Stimulated activated CD4-positive, alpha-beta T cell treated with anti-CD3 and anti-CD28 coated beads, Interleukin-2, amount 100 ng/mL, for 24 hours (primary cell): Measurements from ENCODE around the gene OSTN.
"Not testable (repeated sequence)": the region's sequence is repeated elsewhere in the genome, so short reads cannot be mapped to it uniquely, and the experiment has no call there.

Experiments used
- DNase-seq, 2 donors: peaks; one replicate each; pipeline ENCODE4 v3.0.0-alpha.2; 2020

OSTN gene

DNA sequence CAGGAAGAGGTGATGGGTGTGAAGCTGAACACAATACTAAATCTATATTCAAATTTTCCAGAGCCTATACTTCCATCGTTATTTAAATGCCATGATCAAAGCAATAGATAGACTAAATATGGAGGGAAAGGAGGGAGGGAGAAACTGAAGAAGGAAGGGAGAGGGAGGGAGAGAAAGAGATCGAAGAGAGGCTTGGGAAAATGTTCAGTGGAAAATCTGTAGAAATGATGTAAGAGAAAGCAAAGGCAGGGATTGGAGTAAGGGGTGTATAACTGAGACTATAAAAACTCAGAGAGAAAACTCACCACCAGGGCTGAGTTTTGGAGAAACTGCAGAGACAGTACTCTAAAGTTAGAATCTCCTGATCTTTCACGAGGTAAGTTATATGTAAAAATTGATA, at the start of gene OSTN:
Gene OSTN, plus strand, starts transcription at position 310 of the 400 bp plus-strand sequence. CDS start 13,292 bp downstream, outside the sequence.
- no peak for DNase-seq

DNA sequence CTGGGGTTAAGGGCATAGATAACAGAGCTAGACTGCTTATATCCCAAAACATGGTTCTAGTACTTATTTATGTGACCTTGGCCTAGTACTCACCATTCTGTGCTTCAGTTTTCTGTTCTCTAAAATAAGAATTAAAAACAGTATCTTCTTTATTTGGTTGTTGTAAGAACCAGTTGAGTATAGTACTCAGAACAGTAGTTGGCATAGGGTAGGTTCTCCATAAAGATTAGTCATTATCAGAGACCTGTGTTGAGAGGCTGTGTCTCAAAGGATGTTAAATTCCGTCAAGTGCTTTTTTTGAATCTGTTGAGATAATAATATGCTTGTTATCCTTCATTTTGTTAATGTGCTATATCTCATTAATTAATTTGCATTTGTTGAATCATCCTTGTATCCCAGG, 47.4 kb upstream of the OSTN start:
- no peak for DNase-seq

DNA sequence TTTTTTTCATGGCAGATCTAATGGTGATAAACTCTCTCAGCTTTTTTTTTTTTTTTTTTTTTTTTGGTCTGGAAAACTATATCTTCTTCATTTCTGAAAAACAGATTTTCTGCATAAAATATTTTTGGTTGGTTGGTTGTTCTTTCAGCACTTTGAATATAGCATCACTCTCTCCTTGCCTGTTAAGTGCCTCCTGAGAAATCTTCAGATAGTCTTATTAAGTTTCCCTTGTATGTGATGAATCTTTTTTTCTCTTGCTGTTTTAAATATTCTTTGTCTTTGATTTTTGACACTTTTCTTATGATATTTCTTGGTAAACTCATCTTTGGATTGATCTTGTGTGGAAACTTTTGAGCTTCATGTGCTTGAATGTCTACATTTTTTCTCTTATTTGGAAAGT, 44.2 kb upstream of the OSTN start:
- DNase-seq = no peak

DNA sequence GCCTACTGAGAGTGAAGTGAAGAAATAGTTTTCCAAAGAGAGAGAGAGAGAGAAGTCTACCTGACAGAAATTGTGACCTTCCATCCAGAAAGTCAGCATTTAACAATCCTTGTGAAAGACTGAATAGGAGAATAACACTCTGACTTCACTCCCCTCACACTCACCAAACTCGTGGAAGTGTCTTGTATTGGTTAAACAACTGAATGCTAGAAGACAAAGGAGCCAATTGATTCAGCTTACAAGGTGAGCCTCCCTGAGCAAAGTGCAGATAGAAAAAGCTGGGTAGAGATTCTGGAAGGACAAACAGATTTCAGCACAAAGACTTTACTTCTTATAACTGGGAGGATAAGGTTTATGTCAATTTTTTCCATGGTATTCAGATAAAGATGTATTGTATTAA, 40.8 kb upstream of the OSTN start:
- no peak for DNase-seq

GRCh38 chr3:191158815-191159214, 40.2 kb upstream of the OSTN start:
- no peak for DNase-seq

DNA sequence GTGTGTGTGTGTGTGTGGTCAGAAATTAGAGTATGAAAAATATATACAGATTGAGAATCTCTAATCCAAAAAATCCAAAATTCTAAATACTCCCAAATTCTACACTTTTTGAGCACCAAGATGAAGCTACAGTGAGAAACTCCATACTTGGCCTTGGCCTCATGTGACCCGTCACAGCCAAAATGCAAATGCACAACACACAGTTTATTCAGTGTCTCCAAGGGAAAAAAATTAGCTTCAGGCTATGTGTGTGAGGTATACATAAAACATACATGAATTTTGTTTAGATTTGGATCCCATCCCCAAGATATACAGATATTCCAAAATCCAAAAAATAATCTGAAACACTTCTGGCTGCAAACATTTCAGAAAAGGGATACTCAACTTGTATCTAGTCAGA, 33.2 kb upstream of the OSTN start:
- no peak for DNase-seq

- no peak for DNase-seq
Measured at GRCh38 chr3:191166368-191166767, 32.7 kb upstream of the OSTN start.

GRCh38 chr3:191169566-191169965, 29.5 kb upstream of the OSTN start:
- DNase-seq = no peak

DNA sequence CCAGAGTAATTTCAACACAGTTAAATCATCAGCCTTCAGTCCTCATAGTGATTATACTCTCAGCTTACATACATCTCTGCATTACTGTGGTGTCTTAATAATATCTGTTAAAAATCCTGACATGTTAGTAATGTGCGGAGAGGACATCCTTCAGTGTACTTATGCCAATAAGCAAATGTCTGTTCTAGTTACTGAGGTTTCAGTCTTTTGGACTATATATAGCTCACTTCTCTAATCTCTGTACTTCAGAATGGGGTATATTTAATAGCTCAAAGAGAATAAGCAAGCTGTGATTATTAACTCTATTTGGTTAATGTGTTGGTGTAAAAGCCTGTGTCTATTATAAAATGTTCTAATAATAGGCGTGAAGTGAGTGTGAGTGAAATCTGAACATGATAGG, 28.9 kb upstream of the OSTN start:
- DNase-seq = no peak

DNA sequence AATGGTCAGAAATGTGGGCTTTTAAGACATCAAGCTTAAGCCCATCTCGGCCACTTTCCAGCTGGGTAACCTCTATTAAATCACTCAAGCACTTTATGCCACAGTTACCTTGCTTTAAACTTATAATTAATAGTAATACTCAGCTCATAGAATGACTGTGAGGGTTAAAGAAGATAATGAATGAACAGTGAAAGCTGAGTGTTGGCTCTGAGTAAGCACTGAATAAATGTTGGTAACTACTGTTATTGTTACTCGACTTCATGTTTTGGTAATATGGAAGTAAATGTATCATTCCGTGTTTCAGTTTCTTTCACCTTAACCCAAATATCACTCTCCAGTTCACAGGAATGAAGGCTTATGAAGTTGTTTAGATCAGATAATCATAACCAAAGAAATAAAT, 23.9 kb upstream of the OSTN start:
- no peak for DNase-seq

DNA sequence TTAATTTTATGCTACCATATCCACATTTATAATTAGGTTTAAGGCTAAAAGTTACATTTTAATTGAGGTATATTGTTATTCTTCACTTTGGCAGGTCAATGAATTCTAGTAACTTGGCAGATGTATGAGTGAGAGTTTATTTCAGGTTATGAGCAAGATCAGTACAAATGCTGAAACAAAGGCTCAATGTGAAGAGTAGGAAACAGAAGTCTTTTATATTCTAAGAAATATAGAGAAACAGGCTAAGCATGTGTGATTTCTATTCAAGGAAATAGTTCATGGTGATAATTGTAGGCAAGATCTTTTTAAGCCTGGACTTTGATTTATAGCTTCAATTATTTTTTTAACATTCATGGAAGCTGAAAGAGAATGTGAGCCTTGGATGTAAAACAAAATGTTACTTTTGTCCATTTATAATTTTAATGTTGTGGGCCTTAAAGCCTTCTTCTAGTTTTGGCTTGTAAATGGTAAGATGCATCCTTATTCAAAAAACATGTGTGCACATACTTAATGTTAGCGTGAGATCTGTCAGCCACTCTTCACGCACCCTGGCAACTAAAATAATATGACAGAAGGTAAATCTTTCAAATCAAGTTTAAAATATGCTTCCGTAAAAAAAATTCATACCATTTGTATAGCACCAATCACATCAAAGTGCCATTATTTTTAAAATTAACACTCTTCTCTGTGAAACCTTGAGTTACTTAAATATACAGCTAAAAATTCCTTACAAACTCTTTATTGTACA, 22.8 kb upstream of the OSTN start:
- no peak for DNase-seq

- DNase-seq = not testable (repeated sequence)
Measured at GRCh38 chr3:191185382-191185781, 13.7 kb upstream of the OSTN start.

DNA sequence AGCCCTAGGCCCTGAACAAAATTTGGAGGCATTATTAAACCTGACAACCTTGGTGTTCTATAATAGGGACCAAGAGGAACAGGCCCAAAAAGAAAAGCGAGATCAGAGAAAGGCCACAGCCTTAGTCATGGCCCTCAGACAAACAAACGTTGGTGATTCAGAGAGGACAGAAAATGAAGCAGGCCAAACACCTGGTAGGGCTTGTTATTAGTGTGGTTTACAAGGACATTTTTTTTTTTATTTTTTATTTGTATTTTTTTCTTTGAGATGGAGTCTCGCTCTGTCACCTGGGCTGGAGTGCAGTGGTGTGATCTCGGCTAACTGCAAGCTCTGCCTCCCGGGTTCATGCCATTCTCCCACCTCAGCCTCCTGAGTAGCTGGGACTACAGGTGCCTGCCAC, 10.8 kb upstream of the OSTN start:
- not testable (repeated sequence) for DNase-seq

- DNase-seq = not testable (repeated sequence)
Measured at GRCh38 chr3:191192270-191192669, 6.8 kb upstream of the OSTN start.

DNA sequence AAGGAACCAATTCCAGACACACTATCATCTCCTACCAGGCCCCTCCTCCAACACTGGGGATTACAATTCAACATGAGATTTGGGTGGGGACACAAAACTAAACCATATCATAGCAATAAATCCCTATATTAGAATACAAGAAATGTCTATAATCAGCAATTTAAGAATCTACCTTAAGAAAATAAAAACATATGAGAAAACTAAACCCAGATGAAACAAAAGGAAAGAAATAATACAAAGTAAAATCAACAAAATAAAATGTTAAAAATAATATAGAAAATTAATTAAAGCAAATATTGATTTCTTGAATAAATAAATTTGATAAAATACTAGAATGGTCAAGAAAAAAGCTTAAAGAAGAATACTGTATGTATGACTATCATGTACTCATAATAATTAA, 6.1 kb upstream of the OSTN start:
- no peak for DNase-seq

DNA sequence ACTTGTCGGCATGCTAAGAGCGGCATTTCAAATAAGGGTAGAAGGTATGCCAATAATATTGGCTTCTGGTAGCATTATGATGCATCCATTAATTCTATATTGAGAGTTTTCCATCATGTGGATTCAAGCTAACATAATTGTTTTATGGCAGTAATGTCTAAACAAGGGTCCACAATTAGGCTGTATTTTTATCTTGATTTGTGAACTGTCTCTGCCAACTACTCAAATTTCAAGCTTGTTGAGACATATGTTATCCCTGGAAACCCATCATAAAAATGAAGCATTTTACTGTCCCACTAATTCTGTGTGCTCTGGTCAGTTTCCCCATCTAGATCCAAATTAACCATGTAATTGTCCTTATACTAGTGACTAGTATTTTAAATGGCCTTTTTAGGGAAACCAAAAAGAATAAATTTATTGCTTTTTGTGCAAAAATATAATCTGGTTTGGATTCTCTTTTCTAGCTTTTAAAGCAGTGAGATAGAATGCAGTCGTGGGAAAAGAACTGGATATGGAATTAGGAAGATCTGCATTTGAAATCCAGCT, 1.2 kb upstream of the OSTN start:
- DNase-seq = no peak

GRCh38 chr3:191198480-191198879, 561 bp upstream of the OSTN start:
- DNase-seq = no peak

DNA sequence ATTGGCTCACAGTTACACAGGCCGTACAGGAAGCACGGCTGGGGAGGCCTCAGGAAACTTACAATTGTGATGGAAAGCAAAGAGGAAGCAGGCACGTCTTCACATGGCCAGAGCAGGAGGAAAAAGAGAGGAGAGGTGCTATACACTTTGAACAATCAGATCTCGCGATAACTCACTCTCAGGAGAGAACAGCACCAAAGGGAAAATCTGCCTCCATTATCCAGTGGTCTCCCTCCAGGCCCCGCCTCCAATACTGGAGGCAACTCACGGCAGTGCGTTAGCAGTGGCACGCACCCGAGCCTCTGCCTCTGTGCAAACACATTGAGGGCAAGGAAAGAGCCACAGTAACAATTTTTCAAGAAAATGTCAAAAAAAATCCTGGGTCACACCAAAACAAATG, 11.0 kb downstream of the OSTN start:
- no peak for DNase-seq

GRCh38 chr3:191216510-191216909, 17.5 kb downstream of the OSTN start:
- no peak for DNase-seq

DNA sequence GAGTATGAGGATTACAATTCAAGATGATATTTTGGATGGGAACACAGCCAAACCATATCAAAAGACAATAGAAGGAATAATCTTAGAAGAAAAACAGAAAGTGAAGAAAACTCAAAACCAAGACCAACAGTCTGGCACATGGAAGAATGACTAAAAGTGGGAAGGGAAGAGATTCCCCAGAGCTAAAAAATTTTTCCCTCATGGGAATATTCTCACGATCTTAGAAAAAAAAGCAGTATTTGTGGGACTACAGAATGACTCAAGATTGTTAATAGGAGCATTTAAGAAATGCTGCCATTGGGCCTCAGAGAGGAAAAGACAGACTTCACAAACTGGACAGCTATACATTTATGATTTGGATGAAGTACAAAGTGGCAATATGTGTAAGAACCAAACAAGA, 18.3 kb downstream of the OSTN start:
- no peak for DNase-seq

- DNase-seq = no peak
Measured at GRCh38 chr3:191220908-191221307, 21.9 kb downstream of the OSTN start.

GRCh38 chr3:191221638-191222037, 22.6 kb downstream of the OSTN start:
- no peak for DNase-seq

DNA sequence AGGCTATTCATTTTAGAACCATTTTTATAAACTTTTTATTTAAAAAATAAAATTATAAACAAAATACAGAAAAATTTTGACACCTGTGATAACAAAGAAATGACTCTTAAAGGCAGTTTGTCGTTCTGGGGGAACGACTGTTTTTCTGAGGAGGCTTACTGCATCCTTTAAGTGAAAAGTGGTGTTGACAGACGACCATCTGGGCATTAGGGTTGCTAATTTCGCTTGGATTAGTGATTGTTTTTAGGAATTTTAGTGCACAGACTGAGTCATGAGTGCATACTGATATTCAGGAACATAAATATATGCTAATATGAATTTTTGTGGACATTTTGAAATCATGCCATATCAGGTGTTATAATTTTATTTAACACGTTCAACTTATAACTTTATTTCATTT, 28.5 kb downstream of the OSTN start:
- no peak for DNase-seq

DNA sequence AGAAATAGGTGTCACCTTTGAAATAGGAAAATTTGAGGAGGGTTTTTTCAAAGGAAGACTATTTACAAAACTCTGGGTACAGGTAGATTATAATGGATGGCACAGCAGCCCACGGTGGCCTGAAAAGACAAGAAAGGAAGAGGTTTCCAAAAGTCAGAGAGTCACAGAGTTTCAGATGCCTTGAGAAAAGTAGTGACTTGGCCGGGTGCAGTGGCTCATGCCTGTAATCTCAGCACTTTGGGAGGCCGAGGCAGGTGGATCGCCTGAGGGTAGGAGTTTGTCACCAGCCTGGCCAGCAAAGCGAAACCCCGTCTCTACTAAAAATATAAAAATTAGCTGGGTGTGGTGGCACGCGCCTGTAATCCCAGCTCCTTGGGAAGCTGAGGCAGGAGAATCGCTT, 35.2 kb downstream of the OSTN start:
- DNase-seq = no peak
